Measurements from ENCODE around the gene C1orf35.

- TF ChIP-seq CTCF (conservative IDR thresholded peaks at IDR 0.05; ENCODE audit: low read depth, low read length) = no peak
- TF ChIP-seq EZH2 (IDR thresholded peaks at IDR 0.05; ENCODE audit: low read length, unreplicated experiment) = no peak
Observed at GRCh38 chr1:228074954-228075730, 28.0 kb downstream of the C1orf35 start.

Data from PC-3 (cell line).